ENCODE measurements around the gene SYNC. TPM values are rescaled to one million over a fixed set of nuclear protein-coding genes. Genes with fewer than 3 reads are reported as not detected.

The SYNC gene
- total RNA-seq (ENCODE audit: unreplicated experiment): 0.49 TPM
- long read RNA-seq, partial matches to known transcripts: 0 of 7 reads
- long read RNA-seq, other reads (novel, unspliced or antisense): 7 of 7 reads

DNA sequence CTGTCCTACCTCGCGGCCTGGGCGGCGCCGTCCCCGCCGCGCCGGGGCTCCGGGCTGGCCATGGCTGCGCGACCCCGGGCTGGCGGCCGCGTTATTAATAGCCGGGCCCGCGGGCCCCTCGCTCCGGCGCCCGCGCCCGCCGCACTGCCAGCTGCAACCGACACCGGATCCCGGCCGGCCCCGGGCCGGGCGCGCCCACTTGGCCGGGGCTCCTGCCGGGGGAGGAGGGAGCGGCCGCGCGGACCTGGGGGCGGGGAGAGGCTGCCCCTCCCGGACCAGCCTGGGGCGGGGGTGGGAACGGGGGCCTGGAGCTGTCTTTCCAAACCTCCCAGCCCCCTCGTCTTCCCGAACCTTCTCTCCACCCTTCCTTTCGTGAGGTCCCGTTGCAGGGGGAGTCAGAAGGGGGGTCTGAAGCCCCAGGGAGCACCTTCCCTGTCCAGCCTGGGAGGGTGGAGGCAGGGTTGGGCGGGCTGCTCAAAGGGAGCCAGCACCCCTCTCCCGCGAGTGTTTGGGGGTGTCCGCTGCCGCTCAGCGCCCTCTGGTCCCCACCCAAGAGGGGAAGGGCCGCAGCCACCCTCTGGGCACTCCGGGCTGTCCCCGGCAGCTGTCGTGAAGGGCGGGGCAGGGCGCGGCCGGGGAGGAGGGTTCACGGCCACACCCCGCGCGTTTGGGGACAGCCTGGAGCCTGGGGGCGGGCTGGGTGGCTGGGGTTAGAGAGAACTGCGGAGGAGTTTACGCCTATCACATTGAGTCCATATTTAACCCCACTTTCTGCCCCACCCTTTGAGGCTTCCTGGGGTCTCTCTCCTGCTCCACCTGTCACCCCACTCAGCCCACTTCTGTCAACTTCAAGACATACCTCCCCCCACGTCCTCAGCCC lies at the start of gene SYNC:
Gene SYNC (minus strand): TSS at position 172 of the 880 bp plus-strand sequence. CDS start 110 bp downstream, at position 62.
- DNase-seq (ENCODE audit: low spot score): peak; percentile 18
- TF ChIP-seq, protein P1, sequence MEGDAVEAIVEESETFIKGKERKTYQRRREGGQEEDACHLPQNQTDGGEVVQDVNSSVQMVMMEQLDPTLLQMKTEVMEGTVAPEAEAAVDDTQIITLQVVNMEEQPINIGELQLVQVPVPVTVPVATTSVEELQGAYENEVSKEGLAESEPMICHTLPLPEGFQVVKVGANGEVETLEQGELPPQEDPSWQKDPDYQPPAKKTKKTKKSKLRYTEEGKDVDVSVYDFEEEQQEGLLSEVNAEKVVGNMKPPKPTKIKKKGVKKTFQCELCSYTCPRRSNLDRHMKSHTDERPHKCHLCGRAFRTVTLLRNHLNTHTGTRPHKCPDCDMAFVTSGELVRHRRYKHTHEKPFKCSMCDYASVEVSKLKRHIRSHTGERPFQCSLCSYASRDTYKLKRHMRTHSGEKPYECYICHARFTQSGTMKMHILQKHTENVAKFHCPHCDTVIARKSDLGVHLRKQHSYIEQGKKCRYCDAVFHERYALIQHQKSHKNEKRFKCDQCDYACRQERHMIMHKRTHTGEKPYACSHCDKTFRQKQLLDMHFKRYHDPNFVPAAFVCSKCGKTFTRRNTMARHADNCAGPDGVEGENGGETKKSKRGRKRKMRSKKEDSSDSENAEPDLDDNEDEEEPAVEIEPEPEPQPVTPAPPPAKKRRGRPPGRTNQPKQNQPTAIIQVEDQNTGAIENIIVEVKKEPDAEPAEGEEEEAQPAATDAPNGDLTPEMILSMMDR (IDR thresholded peaks at IDR 0.05; ENCODE audit: unreplicated experiment): no peak
- peaks cover 9% of the 10 kb centered on the region for H3K27me3 Mint-ChIP-seq (ENCODE audit: unreplicated experiment)
- peaks cover 16% of the 10 kb centered on the region for H3K4me1 Mint-ChIP-seq (ENCODE audit: unreplicated experiment)
- H3K4me3 Mint-ChIP-seq (ENCODE audit: unreplicated experiment): peak within 1 kb of the TSS; percentile 85
- H3K27ac Mint-ChIP-seq (ENCODE audit: unreplicated experiment): peak within 1 kb of the TSS; percentile 39
- peaks cover 6% of the 10 kb centered on the region for H3K36me3 Mint-ChIP-seq (ENCODE audit: low read depth, unreplicated experiment)
- H3K9me3 Mint-ChIP-seq (ENCODE audit: unreplicated experiment): no peaks in the 10 kb centered on the region

DNA sequence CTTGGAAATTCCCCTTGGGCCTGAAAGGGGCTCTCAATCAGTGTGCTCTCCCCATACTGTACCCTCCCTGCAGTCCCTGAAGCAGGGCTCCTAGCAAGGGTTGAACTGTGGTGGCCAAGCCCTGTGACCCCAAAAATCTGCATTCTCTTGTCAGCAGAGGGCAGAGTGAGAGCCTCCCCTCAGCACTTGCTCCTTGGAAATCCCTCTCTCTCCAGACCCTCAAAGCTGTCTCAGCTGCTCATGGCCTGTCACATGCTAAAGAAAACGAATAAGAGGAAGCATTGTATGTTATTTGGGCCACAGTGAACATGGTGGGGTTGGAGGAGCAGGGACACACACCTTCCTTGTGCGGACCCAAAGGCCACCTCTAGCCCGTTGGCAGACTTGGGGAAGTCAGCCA lies 47.2 kb upstream of the SYNC start:
- Mint-ChIP-seq H3K4me1 (ENCODE audit: unreplicated experiment) (peaks cover 5% of the 10 kb centered on the region), H3K4me3 (ENCODE audit: unreplicated experiment) (no peak overlapping the region), H3K9me3 (ENCODE audit: unreplicated experiment) (no peaks in the 10 kb centered on the region), H3K27me3 (ENCODE audit: unreplicated experiment) (peaks cover 11% of the 10 kb centered on the region), H3K36me3 (ENCODE audit: low read depth, unreplicated experiment) (peaks cover 7% of the 10 kb centered on the region), H3K27ac (ENCODE audit: unreplicated experiment) (no peak overlapping the region)
- TF ChIP-seq, protein P1 (IDR thresholded peaks at IDR 0.05; ENCODE audit: unreplicated experiment): no peak
- no peak for DNase-seq (ENCODE audit: low spot score)

DNA sequence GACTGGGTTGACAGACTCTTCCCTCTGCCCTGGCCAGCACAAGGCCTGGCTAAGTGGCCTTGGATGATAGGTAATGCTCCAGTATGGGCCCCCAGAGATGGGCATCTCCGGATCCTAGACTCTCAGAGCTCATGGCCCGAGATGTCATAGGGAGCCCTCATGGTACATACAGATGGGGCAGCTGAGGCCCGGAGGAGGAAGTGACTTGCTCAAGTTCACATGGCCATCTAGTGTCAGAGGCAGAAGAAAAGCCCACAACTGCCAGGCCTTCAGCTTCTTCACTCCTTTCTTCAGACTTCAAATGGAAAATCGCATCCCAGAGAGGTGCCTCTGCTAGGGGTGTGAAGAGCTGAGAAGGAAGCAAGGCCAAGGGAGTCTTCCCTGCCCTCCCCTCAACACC lies 46.8 kb upstream of the SYNC start:
- Mint-ChIP-seq H3K4me1 (ENCODE audit: unreplicated experiment) (peaks cover 2% of the 10 kb centered on the region), H3K36me3 (ENCODE audit: low read depth, unreplicated experiment) (peaks cover 8% of the 10 kb centered on the region), H3K27ac (ENCODE audit: unreplicated experiment) (no peak overlapping the region), H3K4me3 (ENCODE audit: unreplicated experiment) (no peak overlapping the region), H3K9me3 (ENCODE audit: unreplicated experiment) (no peaks in the 10 kb centered on the region), H3K27me3 (ENCODE audit: unreplicated experiment) (peaks cover 11% of the 10 kb centered on the region)
- no peak for DNase-seq (ENCODE audit: low spot score)
- TF ChIP-seq, protein P1 (IDR thresholded peaks at IDR 0.05; ENCODE audit: unreplicated experiment): no peak

DNA sequence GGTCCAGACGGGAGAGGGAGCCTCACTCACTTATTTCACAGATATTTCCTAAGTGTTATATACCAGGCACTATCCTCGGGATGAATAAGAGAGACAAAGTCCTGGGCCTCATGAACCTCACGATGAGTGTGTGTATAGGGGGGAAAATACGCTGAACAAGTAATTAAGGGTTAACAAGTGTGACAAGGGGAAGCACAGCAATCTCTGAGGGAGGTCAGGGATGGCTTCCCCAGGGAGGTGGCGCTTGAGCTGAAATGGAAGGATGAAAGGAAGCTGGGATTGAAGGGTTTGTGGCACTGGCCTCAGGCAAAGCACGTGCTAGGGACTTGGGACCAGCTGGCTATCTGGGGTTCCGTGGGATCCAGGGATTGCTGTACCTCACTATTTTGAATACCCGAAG lies 46.4 kb upstream of the SYNC start:
- Mint-ChIP-seq H3K27me3 (ENCODE audit: unreplicated experiment) (peaks cover 9% of the 10 kb centered on the region), H3K4me1 (ENCODE audit: unreplicated experiment) (peaks cover 2% of the 10 kb centered on the region), H3K9me3 (ENCODE audit: unreplicated experiment) (no peaks in the 10 kb centered on the region), H3K4me3 (ENCODE audit: unreplicated experiment) (no peak overlapping the region), H3K27ac (ENCODE audit: unreplicated experiment) (no peak overlapping the region), H3K36me3 (ENCODE audit: low read depth, unreplicated experiment) (peaks cover 12% of the 10 kb centered on the region)
- TF ChIP-seq, protein P1 (IDR thresholded peaks at IDR 0.05; ENCODE audit: unreplicated experiment): no peak
- no peak for DNase-seq (ENCODE audit: low spot score)

DNA sequence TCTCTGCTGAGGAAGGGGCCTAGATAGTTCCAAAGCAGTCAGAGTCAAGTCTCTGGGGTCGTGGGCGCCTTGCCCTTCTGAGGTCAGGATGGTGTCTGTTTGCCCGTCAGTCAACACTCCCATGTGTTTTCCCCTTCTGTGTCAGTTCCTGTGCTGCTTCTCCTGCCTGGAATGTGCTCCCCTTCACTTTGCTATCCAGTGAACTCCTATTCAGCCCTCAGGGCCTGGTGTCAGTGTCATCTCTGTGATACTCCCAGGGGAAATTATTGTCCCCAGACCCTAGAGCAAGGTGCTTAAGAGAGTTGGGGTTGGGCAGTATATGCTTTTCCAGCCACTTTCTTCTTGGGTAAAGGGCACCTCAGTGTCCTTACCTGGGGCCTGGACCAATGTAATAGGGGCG lies 45.8 kb upstream of the SYNC start:
- Mint-ChIP-seq H3K27me3 (ENCODE audit: unreplicated experiment) (peaks cover 9% of the 10 kb centered on the region), H3K27ac (ENCODE audit: unreplicated experiment) (no peak overlapping the region), H3K4me1 (ENCODE audit: unreplicated experiment) (peaks cover 6% of the 10 kb centered on the region), H3K4me3 (ENCODE audit: unreplicated experiment) (no peak overlapping the region), H3K36me3 (ENCODE audit: low read depth, unreplicated experiment) (peaks cover 13% of the 10 kb centered on the region), H3K9me3 (ENCODE audit: unreplicated experiment) (no peaks in the 10 kb centered on the region)
- TF ChIP-seq, protein P1 (IDR thresholded peaks at IDR 0.05; ENCODE audit: unreplicated experiment): no peak
- DNase-seq (ENCODE audit: low spot score): no peak
